HL-60 (cell line): ENCODE data around the gene SH3RF3.

Experiments
- DNase-seq, 2 experiments: peaks; one replicate each; pipeline ENCODE4 v3.0.0-alpha.2; 2010 to 2020; ENCODE audit warnings: low read depth in 1 of 2, low spot score in 1 of 2
- H3K27ac ChIP-seq: fragments of 250-450 bp; sonication (Bioruptor Pico); replicated peaks from 2 replicates; pipeline ENCODE4 v1.5.1; 2020; ENCODE audit warnings: mild to moderate bottlenecking, moderate library complexity
- H3K27me3 ChIP-seq: fragments of 250-450 bp; sonication (Bioruptor Pico); 2 replicates; pipeline ENCODE4 v1.5.1; 2021; ENCODE audit warnings: mild to moderate bottlenecking, moderate library complexity; ENCODE audit not compliant: insufficient read depth, poor library complexity, severe bottlenecking
- H3K4me3 ChIP-seq: replicated peaks from 2 replicates; pipeline ENCODE4 v1.5.1; 2011; ENCODE audit warnings: mild to moderate bottlenecking, control low read depth, low read length; ENCODE audit not compliant: insufficient read depth
- CTCF ChIP-seq: IDR thresholded peaks from one replicate; pipeline ENCODE4 v1.5.1; 2011; ENCODE audit warnings: low read length, control low read depth, inconsistent platforms; ENCODE audit not compliant: insufficient read depth
- GABPA ChIP-seq: IDR thresholded peaks from 2 replicates; pipeline ENCODE4 v1.6.1; 2012; ENCODE audit warnings: low read depth
- POLR2AphosphoS5 ChIP-seq: IDR thresholded peaks from 2 replicates; pipeline ENCODE4 v1.6.1; 2012; ENCODE audit warnings: low read depth
- REST ChIP-seq: IDR thresholded peaks from 2 replicates; pipeline ENCODE4 v1.6.1; 2012; ENCODE audit warnings: low read depth; ENCODE audit not compliant: insufficient replicate concordance
- SPI1 ChIP-seq: IDR thresholded peaks from 2 replicates; pipeline ENCODE4 v1.6.1; 2012; ENCODE audit warnings: low read depth, mild to moderate bottlenecking, borderline replicate concordance

The SH3RF3 gene

GRCh38 chr2:109521233-109522062 is 392.4 kb downstream of the SH3RF3 start:
- TF ChIP-seq CTCF (no peak), SPI1 (no peak), GABPA (no peak), POLR2AphosphoS5 (no peak), REST (no peak)
- Histone ChIP-seq H3K27ac (no peak overlapping the region), H3K27me3 (no peaks in the 10 kb centered on the region), H3K4me3 (no peak overlapping the region)
- no peak for DNase-seq

DNA sequence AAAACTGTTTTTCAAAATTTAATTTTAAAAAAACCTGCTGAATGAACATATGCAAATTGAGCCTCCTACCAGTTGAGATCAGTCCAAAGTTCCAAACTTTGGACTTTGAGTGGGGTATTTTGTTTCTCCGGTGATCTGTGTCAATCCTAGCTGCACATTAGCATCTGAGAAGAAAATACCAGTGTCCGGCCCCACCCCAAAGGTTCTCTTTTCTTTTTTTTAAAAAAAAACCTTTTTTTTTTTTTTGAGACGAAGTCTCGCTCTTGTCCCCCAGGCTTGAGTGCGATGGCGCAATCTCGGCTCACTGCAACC is 393.0 kb downstream of the SH3RF3 start:
- Histone ChIP-seq H3K27me3 (no peaks in the 10 kb centered on the region), H3K4me3 (no peak overlapping the region), H3K27ac (no peak overlapping the region)
- no peak for DNase-seq
- TF ChIP-seq REST (no peak), GABPA (no peak), POLR2AphosphoS5 (no peak), CTCF (no peak), SPI1 (no peak)

GRCh38 chr2:109523121-109523520 is 394.1 kb downstream of the SH3RF3 start:
- DNase-seq = no peak
- TF ChIP-seq SPI1 (no peak), REST (no peak), CTCF (no peak), GABPA (no peak), POLR2AphosphoS5 (no peak)
- no peaks in the 10 kb centered on the region for H3K27me3 ChIP-seq
- no peak overlapping the region for H3K4me3 ChIP-seq
- H3K27ac ChIP-seq = no peak overlapping the region
